ENCODE measurements around the gene LCOR.

The LCOR gene

DNA sequence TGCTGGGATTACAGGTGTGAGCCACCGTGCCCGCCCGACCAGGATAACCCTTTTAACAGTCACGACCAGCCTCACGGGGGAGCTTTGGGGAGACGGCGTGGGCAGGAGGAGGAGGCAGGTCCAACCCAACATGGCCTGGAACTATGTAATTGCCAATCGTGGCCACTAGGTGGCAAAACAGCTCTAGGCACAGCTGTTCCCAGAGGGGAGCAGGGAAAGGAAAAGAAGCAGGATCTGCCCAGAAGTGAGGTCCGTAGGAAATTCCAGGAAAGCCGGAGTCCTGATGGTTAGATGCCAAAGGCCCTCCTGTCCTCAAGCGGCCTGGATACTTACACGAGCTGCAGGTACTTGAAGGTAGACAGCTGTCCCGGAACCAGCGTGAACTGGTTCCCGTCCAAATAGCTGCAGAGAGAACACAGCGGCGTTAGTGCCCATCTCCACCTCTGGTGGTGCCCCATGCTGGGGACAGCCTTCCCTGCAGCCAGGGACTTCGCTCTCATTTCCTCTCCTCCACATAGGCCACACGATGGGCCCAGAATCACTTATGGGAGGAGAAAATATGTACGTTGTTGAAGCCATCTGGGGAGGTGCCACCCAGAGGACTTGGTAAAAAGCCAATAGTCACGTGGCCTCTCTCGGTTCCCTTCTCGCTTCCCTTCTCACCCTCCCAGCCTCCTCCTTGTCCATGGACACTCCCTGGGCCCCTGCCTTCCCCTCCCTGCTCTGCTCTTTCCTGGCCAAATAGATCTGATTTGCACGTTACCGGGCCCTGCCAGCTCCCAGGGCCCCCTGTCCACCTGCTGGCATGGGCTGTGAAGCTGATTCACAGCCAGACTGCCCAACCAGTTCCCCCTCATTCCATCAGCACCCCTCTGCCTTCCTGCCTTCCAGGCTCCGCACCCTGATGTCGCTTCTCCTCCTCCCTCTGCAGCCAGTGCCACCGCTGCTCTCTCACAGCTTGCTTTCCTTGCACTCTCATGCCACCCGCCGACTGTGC is 205.6 kb downstream of the LCOR start:
- DNase-seq, result no peak

DNA sequence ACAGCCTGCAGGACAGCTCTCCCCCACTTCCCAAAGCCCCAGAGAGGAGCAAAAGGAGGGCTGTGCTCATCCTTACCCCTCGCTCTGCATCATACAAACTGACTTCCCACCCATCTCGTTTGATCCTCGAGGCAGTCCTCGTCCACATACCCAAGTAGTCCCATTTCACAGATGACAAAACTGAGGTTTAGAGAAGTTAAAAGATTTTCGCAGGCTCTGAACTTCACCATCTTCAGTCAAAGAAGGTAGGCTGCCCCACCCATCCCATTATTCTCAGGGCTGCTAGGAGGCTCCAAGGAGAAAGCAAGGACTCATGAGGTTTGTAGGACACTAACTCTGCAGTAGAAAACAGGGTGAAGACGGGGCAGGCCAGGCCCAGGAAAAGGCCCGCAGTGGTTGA is 206.6 kb downstream of the LCOR start:
- DNase-seq, result no peak

- DNase-seq, result no peak
These were observed 207.6 kb downstream of the LCOR start for GRCh38 chr10:97039538-97040247.

GRCh38 chr10:97040248-97040584 is 208.1 kb downstream of the LCOR start:
- DNase-seq, result no peak

- no peak for DNase-seq
These were observed 208.6 kb downstream of the LCOR start for GRCh38 chr10:97040706-97041105.

DNA sequence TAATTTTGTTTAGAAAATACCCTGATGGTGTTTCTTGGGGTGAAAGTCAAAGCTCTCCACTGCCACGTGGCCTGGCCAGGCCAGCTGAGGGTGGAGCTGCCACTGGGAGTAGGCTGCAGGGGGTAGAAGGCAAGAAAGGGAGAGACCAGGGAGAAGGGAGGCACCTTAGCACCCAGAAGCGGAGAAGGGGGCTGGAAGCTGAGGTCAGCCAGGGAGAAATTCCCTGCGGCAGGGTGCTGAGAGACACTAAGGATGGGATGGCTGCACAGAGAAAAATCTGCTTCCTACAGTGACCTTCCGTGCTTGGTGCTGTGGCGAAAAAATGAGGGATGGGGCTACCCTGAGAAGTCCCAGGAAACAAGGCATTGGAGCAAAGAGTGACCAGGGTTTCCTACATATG is 210.0 kb downstream of the LCOR start:
- DNase-seq, result no peak

- DNase-seq, result no peak
These were observed 210.8 kb downstream of the LCOR start for GRCh38 chr10:97042716-97043562.

GRCh38 chr10:97043563-97043855 is 211.4 kb downstream of the LCOR start:
- no peak for DNase-seq
